MM.1S (cell line): ENCODE measurements around the gene CENPX.

Experiments used
- DNase-seq: peaks from one replicate; pipeline ENCODE4 v3.0.0-alpha.2; 2015
- H2AFZ ChIP-seq: fragments of 300-600 bp; sonication (generic); 2 replicates; pipeline ENCODE4 v1.6.0; 2016; ENCODE audit warnings: antibody characterized with exemption, low read length
- H3F3A ChIP-seq: fragments of 300-600 bp; sonication (generic); 2 replicates; pipeline ENCODE4 v1.6.1; 2016; ENCODE audit warnings: mild to moderate bottlenecking, antibody characterized with exemption, low read length, moderate library complexity, mixed read lengths; ENCODE audit not compliant: insufficient read depth
- H3K27ac ChIP-seq: fragments of 300-600 bp; sonication (generic); 2 replicates; pipeline ENCODE4 v1.5.1; 2016; ENCODE audit warnings: mild to moderate bottlenecking, low read length
- H3K27me3 ChIP-seq: fragments of 300-600 bp; sonication (generic); replicated peaks from 2 replicates; pipeline ENCODE4 v1.6.0; 2016; ENCODE audit warnings: low read length; ENCODE audit not compliant: insufficient read depth
- H3K36me3 ChIP-seq: fragments of 300-600 bp; sonication (generic); replicated peaks from 2 replicates; pipeline ENCODE4 v1.6.1; 2016; ENCODE audit warnings: mild to moderate bottlenecking, low read length, mixed read lengths; ENCODE audit not compliant: insufficient read depth
- H3K4me1 ChIP-seq: fragments of 300-600 bp; sonication (generic); 2 replicates; pipeline ENCODE4 v1.6.1; 2016; ENCODE audit warnings: low read length, mixed read lengths
- H3K4me2 ChIP-seq: fragments of 300-600 bp; sonication (generic); 2 replicates; pipeline ENCODE4 v1.6.0; 2016; ENCODE audit warnings: low read depth, low read length
- H3K4me3 ChIP-seq: fragments of 300-600 bp; sonication (generic); 2 replicates; pipeline ENCODE4 v1.5.1; 2016; ENCODE audit warnings: low read length, mixed read lengths
- H3K79me2 ChIP-seq: fragments of 300-600 bp; sonication (generic); 2 replicates; pipeline ENCODE4 v1.6.1; 2016; ENCODE audit warnings: mixed run types, low read length, mixed read lengths
- H3K9ac ChIP-seq: fragments of 300-600 bp; sonication (generic); 2 replicates; pipeline ENCODE4 v1.6.1; 2016; ENCODE audit warnings: low read length, mixed read lengths
- H3K9me2 ChIP-seq: fragments of 300-600 bp; sonication (generic); replicated peaks from 2 replicates; pipeline ENCODE4 v1.6.1; 2016; ENCODE audit warnings: mild to moderate bottlenecking, low read length, mixed read lengths; ENCODE audit not compliant: insufficient read depth
- H3K9me3 ChIP-seq: fragments of 300-600 bp; sonication (generic); replicated peaks from 2 replicates; pipeline ENCODE4 v1.6.1; 2016; ENCODE audit warnings: mild to moderate bottlenecking, low read length, mixed read lengths; ENCODE audit not compliant: insufficient read depth
- H4K20me1 ChIP-seq: fragments of 300-600 bp; sonication (generic); 2 replicates; pipeline ENCODE4 v1.6.1; 2016; ENCODE audit warnings: mild to moderate bottlenecking, low read length, moderate library complexity, mixed read lengths; ENCODE audit not compliant: insufficient read depth
- CTCF ChIP-seq: fragments of 300-600 bp; sonication (generic); IDR thresholded peaks from 2 replicates; pipeline ENCODE4 v1.5.1; 2016; ENCODE audit warnings: antibody characterized with exemption, low read length, mixed read lengths
- EZH2 ChIP-seq: fragments of 300-600 bp; sonication (generic); optimal IDR thresholded peaks from 2 replicates; pipeline ENCODE3; 2017; ENCODE audit warnings: low read depth, mild to moderate bottlenecking, antibody characterized with exemption, low read length, mixed read lengths
- EZH2phosphoT487 ChIP-seq: fragments of 300-600 bp; sonication (generic); IDR thresholded peaks from 2 replicates; pipeline ENCODE4 v1.6.1; 2018; ENCODE audit warnings: antibody characterized with exemption, low read length

Gene CENPX

GRCh38 chr17:82051776-82052637 lies 29.3 kb upstream of the CENPX start, which contains the start of the genes GPS1 and RFNG:
Gene GPS1 (plus strand): TSS chr17:82051898. CDS start chr17:82051932, 34 bp downstream.
Gene RFNG (minus strand): TSS chr17:82051811. CDS start chr17:82051766, 45 bp downstream.
- Histone ChIP-seq H3K27ac (no peak within 1 kb of the TSS), H3K27me3 (no peaks in the 10 kb centered on the region), H3K4me1 (peaks cover 7% of the 10 kb centered on the region; the same call in 1 of the 2 replicates), H2AFZ (peak within 1 kb of the TSS; percentile 51), H3K36me3 (no peaks in the 10 kb centered on the region; the same call in 1 of the 2 replicates), H3K79me2 (peaks cover 24% of the 10 kb centered on the region), H3F3A (no peaks in the 10 kb centered on the region), H3K9ac (peak within 1 kb of the TSS; percentile 77), H3K9me2 (no peaks in the 10 kb centered on the region), H4K20me1 (no peaks in the 10 kb centered on the region), H3K4me2 (peak within 1 kb of the TSS; percentile 98), H3K9me3 (no peaks in the 10 kb centered on the region), H3K4me3 (peak within 1 kb of the TSS; percentile 83)
- TF ChIP-seq EZH2phosphoT487 (no peak), EZH2 (no peak), CTCF (no peak)
- peak; percentile 83 for DNase-seq

GRCh38 chr17:82050761-82051641 lies 28.3 kb upstream of the CENPX start:
- no peaks in the 10 kb centered on the region for H3F3A ChIP-seq
- H3K27ac ChIP-seq, result no peak overlapping the region
- peaks cover 7% of the 10 kb centered on the region; the same call in 1 of the 2 replicates for H3K4me1 ChIP-seq
- no peaks in the 10 kb centered on the region for H3K9me2 ChIP-seq
- DNase-seq, result no peak
- H3K4me3 ChIP-seq, result peak overlapping the region; percentile 64
- no peaks in the 10 kb centered on the region for H3K9me3 ChIP-seq
- no peak for TF ChIP-seq EZH2
- TF ChIP-seq CTCF, result no peak
- TF ChIP-seq EZH2phosphoT487, result no peak
- H4K20me1 ChIP-seq, result no peaks in the 10 kb centered on the region
- H3K36me3 ChIP-seq, result no peaks in the 10 kb centered on the region; the same call in 1 of the 2 replicates
- peak overlapping the region; percentile 51 for H2AFZ ChIP-seq
- H3K79me2 ChIP-seq, result peaks cover 24% of the 10 kb centered on the region
- peak overlapping the region; percentile 94 for H3K4me2 ChIP-seq
- H3K27me3 ChIP-seq, result no peaks in the 10 kb centered on the region
- peak overlapping the region; percentile 37; the same call in 1 of the 2 replicates for H3K9ac ChIP-seq

- Histone ChIP-seq H3K4me2 (peak overlapping the region; percentile 94), H3F3A (no peaks in the 10 kb centered on the region), H3K9ac (no peak overlapping the region), H3K36me3 (no peaks in the 10 kb centered on the region; the same call in 1 of the 2 replicates), H3K4me3 (no peak overlapping the region; the same call in 1 of the 2 replicates), H3K27me3 (no peaks in the 10 kb centered on the region), H3K79me2 (peaks cover 24% of the 10 kb centered on the region), H3K4me1 (peaks cover 7% of the 10 kb centered on the region; the same call in 1 of the 2 replicates), H3K27ac (no peak overlapping the region), H4K20me1 (no peaks in the 10 kb centered on the region), H2AFZ (no peak overlapping the region), H3K9me2 (no peaks in the 10 kb centered on the region), H3K9me3 (no peaks in the 10 kb centered on the region)
- DNase-seq, result no peak
- TF ChIP-seq EZH2phosphoT487, result no peak
- no peak for TF ChIP-seq CTCF
- no peak for TF ChIP-seq EZH2
Observed at GRCh38 chr17:82050152-82050760, 27.6 kb upstream of the CENPX start.
